Right renal cortex interstitium (tissue), 3 donors: ENCODE data around the gene INTS3. TPM values are rescaled to one million over a fixed set of nuclear protein-coding genes. Genes with fewer than 3 reads are reported as not detected.

Experiments
- DNase-seq, 3 donors: peaks; one replicate each; pipeline ENCODE4 v3.0.0-alpha.2; 2013; ENCODE audit warnings: low read depth in 3 of 3, low spot score in 2 of 3
- polyA plus RNA-seq, 3 donors: library from polyadenylated mRNA; unstranded; fragments of 120-200 nt; gene quantifications; one replicate each; pipeline ENCODE4 v1.2.1, GENCODE V29; 2013; ENCODE audit not compliant: insufficient read length in 3 of 3

INTS3 gene
- polyA plus RNA-seq, 3 donors: 84.0 to 91.5 (median 85.5) TPM

DNA sequence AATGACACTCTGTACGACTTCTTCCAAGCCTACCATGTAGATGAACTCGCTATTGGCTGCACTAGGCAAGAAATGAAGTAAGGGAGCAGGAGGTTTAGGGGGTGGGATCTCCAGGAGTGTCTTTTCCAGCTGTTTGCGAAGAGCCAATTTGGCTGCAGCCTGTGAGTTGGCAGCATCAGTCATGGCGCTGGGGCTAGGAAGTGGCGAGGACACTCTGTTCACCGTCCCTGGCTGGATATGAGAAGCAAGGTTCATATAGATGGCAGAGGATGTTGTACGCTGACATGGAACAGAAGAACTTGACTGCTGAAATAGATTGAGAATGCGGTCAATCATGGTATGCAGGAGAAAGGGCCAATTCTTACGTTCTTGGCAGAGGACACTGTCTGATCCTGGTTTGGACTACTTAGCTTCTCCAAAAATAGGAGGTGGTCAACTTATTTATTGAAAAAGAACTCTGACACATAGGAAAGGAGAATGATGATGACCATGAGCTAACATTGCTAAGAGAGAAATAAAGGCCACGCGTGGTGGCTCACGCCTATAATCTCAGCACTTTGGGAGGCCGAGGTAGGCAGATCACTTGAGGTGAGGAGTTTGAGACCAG, 88.5 kb downstream of the INTS3 start:
- DNase-seq: no peak

DNA sequence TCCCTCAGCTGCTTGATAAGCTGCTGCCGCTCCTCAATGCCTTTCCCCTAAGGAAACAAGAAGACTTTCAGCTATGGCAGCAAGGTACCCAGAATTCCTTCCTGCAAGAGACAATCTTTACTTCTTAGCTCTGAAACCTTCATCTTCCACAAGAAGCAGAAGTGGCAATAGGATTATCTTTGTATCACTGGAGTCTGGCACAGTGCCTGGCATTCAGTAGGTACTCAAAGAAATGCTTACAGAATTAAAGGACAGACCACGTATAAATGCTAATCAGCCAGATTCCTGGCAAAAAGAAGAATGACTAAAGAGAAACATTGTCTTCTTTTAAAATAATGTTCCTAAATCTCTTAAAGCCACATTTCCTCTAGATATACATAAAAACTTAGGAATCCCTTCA, 91.0 kb downstream of the INTS3 start:
- no peak for DNase-seq

Other genes with a start within 250 kb of the INTS3 start
- 100 to 1,000 TPM; 183 to 288 (median 211) TPM for gene S100A6, start 192.1 kb upstream of the INTS3 start, polyA plus RNA-seq
- gene S100A5, start 187.1 kb upstream of the INTS3 start, polyA plus RNA-seq: 1 to 10 TPM; 1.1 to 1.7 (median 1.2) TPM
- 10 to 100 TPM; 34.4 to 58.9 (median 39.4) TPM for gene S100A4, start 182.2 kb upstream of the INTS3 start, polyA plus RNA-seq
- under 1 TPM in 1 of 3 donors, not detected in 2; 0.35 TPM for gene S100A3, start 178.8 kb upstream of the INTS3 start, polyA plus RNA-seq
- 1 to 10 TPM; 5.0 to 9.6 (median 9.2) TPM for gene S100A2, start 162.2 kb upstream of the INTS3 start, polyA plus RNA-seq
- 100 to 1,000 TPM; 100 to 112 (median 101) TPM for gene S100A16, start 114.9 kb upstream of the INTS3 start, polyA plus RNA-seq
- 10 to 100 TPM; 20.9 to 28.6 (median 21.1) TPM for gene S100A14, start 111.7 kb upstream of the INTS3 start, polyA plus RNA-seq
- 100 to 1,000 TPM; 155 to 174 (median 166) TPM for gene S100A13, start 100.5 kb upstream of the INTS3 start, polyA plus RNA-seq
- gene S100A1, start 99.6 kb upstream of the INTS3 start, polyA plus RNA-seq: 10 to 100 TPM; 21.8 to 48.2 (median 21.9) TPM
- gene CHTOP, start 94.0 kb upstream of the INTS3 start, polyA plus RNA-seq: 100 to 1,000 TPM; 117 to 119 (median 117) TPM
- 10 to 100 TPM; 53.7 to 58.9 (median 56.6) TPM for gene SNAPIN, start 69.3 kb upstream of the INTS3 start, polyA plus RNA-seq
- 100 to 1,000 TPM; 325 to 353 (median 339) TPM for gene ILF2, start 57.1 kb upstream of the INTS3 start, polyA plus RNA-seq
- gene NPR1, start 49.4 kb upstream of the INTS3 start, polyA plus RNA-seq: 10 to 100 TPM; 64.0 to 77.4 (median 67.5) TPM
- gene SLC27A3, start 47.4 kb downstream of the INTS3 start, polyA plus RNA-seq: 10 to 100 TPM; 31.5 to 33.3 (median 33.0) TPM
- gene GATAD2B, start 194.9 kb downstream of the INTS3 start, polyA plus RNA-seq: 10 to 100 TPM; 25.0 to 26.5 (median 25.5) TPM
- gene DENND4B, start 218.7 kb downstream of the INTS3 start, polyA plus RNA-seq: 10 to 100 TPM; 24.5 to 27.2 (median 25.2) TPM
- gene CRTC2, start 230.6 kb downstream of the INTS3 start, polyA plus RNA-seq: 10 to 100 TPM; 33.9 to 35.2 (median 34.1) TPM
- gene SLC39A1, start 235.5 kb downstream of the INTS3 start, polyA plus RNA-seq: 10 to 100 TPM; 82.7 to 89.8 (median 89.2) TPM
- 10 to 100 TPM; 31.9 to 37.9 (median 32.3) TPM for gene CREB3L4, start 239.9 kb downstream of the INTS3 start, polyA plus RNA-seq
- gene JTB, start 249.6 kb downstream of the INTS3 start, polyA plus RNA-seq: 100 to 1,000 TPM; 102 to 114 (median 114) TPM